HUES6 (cell line): ENCODE results near the gene FAM110A.
"Not testable (repeated sequence)": the region's sequence is repeated elsewhere in the genome, so short reads cannot be mapped to it uniquely, and the experiment has no call there.

Source experiments
- H3K27ac ChIP-seq: 2 replicates; pipeline ENCODE4 v1.7.0; 2013; ENCODE audit warnings: low read depth, mild to moderate bottlenecking, low read length, inconsistent platforms
- H3K27me3 ChIP-seq: 2 replicates; pipeline ENCODE4 v1.6.1; 2013; ENCODE audit warnings: low read length; ENCODE audit not compliant: control insufficient read depth, insufficient read depth
- H3K36me3 ChIP-seq: 2 replicates; pipeline ENCODE4 v1.6.1; 2013; ENCODE audit warnings: low read length; ENCODE audit not compliant: control insufficient read depth, insufficient read depth
- H3K4me1 ChIP-seq: 2 replicates; pipeline ENCODE4 v1.6.1; 2013; ENCODE audit warnings: low read length; ENCODE audit not compliant: control insufficient read depth, insufficient read depth
- H3K4me3 ChIP-seq: 2 replicates; pipeline ENCODE4 v1.5.1; 2013; ENCODE audit warnings: low read depth, low read length
- H3K9ac ChIP-seq: one replicate; pipeline ENCODE4 v1.6.1; 2013; ENCODE audit warnings: mild to moderate bottlenecking, low read length
- H3K9me3 ChIP-seq: 2 replicates; pipeline ENCODE4 v1.6.1; 2013; ENCODE audit warnings: low read depth, low read length; ENCODE audit not compliant: control insufficient read depth, insufficient read depth

FAM110A gene

GRCh38 chr20:833450-834150 is at the start of gene FAM110A:
Gene FAM110A (plus strand): TSS chr20:833715. CDS start chr20:844805, 11,090 bp downstream.
- no peaks in the 10 kb centered on the region for H3K9me3 ChIP-seq
- H3K9ac ChIP-seq = peak within 1 kb of the TSS; percentile 99
- H3K4me3 ChIP-seq = peak within 1 kb of the TSS; percentile 80
- peaks cover 10% of the 10 kb centered on the region for H3K27me3 ChIP-seq
- peaks cover 9% of the 10 kb centered on the region; the same call in 1 of the 2 replicates for H3K4me1 ChIP-seq
- H3K27ac ChIP-seq = peak within 1 kb of the TSS; percentile 95
- no peaks in the 10 kb centered on the region for H3K36me3 ChIP-seq

- Histone ChIP-seq H3K4me1 (peaks cover 18% of the 10 kb centered on the region; the same call in 1 of the 2 replicates), H3K4me3 (no peak overlapping the region), H3K27ac (no peak overlapping the region), H3K9ac (no peak overlapping the region), H3K9me3 (peaks cover 48% of the 10 kb centered on the region), H3K36me3 (no peaks in the 10 kb centered on the region), H3K27me3 (no peaks in the 10 kb centered on the region)
Observed at GRCh38 chr20:787825-788224, 45.7 kb upstream of the FAM110A start.

GRCh38 chr20:791056-791455 is 42.5 kb upstream of the FAM110A start:
- Histone ChIP-seq H3K4me3 (peak overlapping the region; percentile 30; the same call in 1 of the 2 replicates), H3K4me1 (peaks cover 18% of the 10 kb centered on the region; the same call in 1 of the 2 replicates), H3K27ac (peak overlapping the region; percentile 89; the same call in 1 of the 2 replicates), H3K9ac (peak overlapping the region; percentile 79), H3K27me3 (no peaks in the 10 kb centered on the region), H3K9me3 (peaks cover 43% of the 10 kb centered on the region), H3K36me3 (no peaks in the 10 kb centered on the region; the same call in 1 of the 2 replicates)

- H3K4me3 ChIP-seq = peak overlapping the region; percentile 37; the same call in 1 of the 2 replicates
- peak overlapping the region; percentile 79 for H3K9ac ChIP-seq
Observed at GRCh38 chr20:792248-792647, 41.3 kb upstream of the FAM110A start.

GRCh38 chr20:796921-797320 is 36.6 kb upstream of the FAM110A start:
- Histone ChIP-seq H3K9me3 (peaks cover 50% of the 10 kb centered on the region), H3K4me1 (no peaks in the 10 kb centered on the region; the same call in 1 of the 2 replicates), H3K36me3 (peaks cover 7% of the 10 kb centered on the region; the same call in 1 of the 2 replicates), H3K4me3 (no peak overlapping the region), H3K27me3 (no peaks in the 10 kb centered on the region), H3K27ac (no peak overlapping the region), H3K9ac (no peak overlapping the region)

More at GRCh38 chr20:792248-792647, 41.3 kb upstream of the FAM110A start:
- Histone ChIP-seq H3K9me3 (peaks cover 41% of the 10 kb centered on the region), H3K27ac (peak overlapping the region; percentile 89; the same call in 1 of the 2 replicates), H3K36me3 (no peaks in the 10 kb centered on the region; the same call in 1 of the 2 replicates), H3K4me1 (peaks cover 18% of the 10 kb centered on the region; the same call in 1 of the 2 replicates), H3K27me3 (no peaks in the 10 kb centered on the region)

- H3K9ac ChIP-seq, H3K4me3 ChIP-seq, H3K4me1 ChIP-seq, H3K27me3 ChIP-seq, H3K36me3 ChIP-seq, H3K27ac ChIP-seq: not testable (repeated sequence)
- peaks cover 52% of the 10 kb centered on the region for H3K9me3 ChIP-seq
Observed at GRCh38 chr20:798746-799145, 34.8 kb upstream of the FAM110A start.

GRCh38 chr20:800026-800425 is 33.5 kb upstream of the FAM110A start:
- not testable (repeated sequence) for H3K9ac ChIP-seq, H3K36me3 ChIP-seq, H3K27ac ChIP-seq, H3K27me3 ChIP-seq, H3K4me1 ChIP-seq, H3K4me3 ChIP-seq
- H3K9me3 ChIP-seq = peaks cover 53% of the 10 kb centered on the region

GRCh38 chr20:801678-802077 is 31.8 kb upstream of the FAM110A start:
- Histone ChIP-seq H3K4me3 (no peak overlapping the region), H3K9ac (no peak overlapping the region), H3K27me3 (no peaks in the 10 kb centered on the region), H3K9me3 (peaks cover 51% of the 10 kb centered on the region), H3K36me3 (peaks cover 7% of the 10 kb centered on the region; the same call in 1 of the 2 replicates), H3K27ac (no peak overlapping the region), H3K4me1 (no peaks in the 10 kb centered on the region)

GRCh38 chr20:805713-806112 is 27.8 kb upstream of the FAM110A start:
- Histone ChIP-seq H3K4me3 (no peak overlapping the region), H3K27me3 (no peaks in the 10 kb centered on the region), H3K9ac (no peak overlapping the region), H3K9me3 (peaks cover 59% of the 10 kb centered on the region), H3K4me1 (no peaks in the 10 kb centered on the region), H3K27ac (no peak overlapping the region), H3K36me3 (no peaks in the 10 kb centered on the region; the same call in 1 of the 2 replicates)

- peaks cover 21% of the 10 kb centered on the region for H3K9me3 ChIP-seq
- not testable (repeated sequence) for H3K36me3 ChIP-seq, H3K4me3 ChIP-seq, H3K27ac ChIP-seq, H3K27me3 ChIP-seq, H3K9ac ChIP-seq, H3K4me1 ChIP-seq
Observed at GRCh38 chr20:811776-812434, 21.6 kb upstream of the FAM110A start.

GRCh38 chr20:812435-812814 is 21.1 kb upstream of the FAM110A start:
- not testable (repeated sequence) for H3K36me3 ChIP-seq, H3K27me3 ChIP-seq, H3K4me1 ChIP-seq, H3K4me3 ChIP-seq, H3K27ac ChIP-seq, H3K9ac ChIP-seq
- peaks cover 21% of the 10 kb centered on the region for H3K9me3 ChIP-seq
